PC-9 (cell line): ENCODE results near the gene JAG1.

Experiments
- CTCF ChIP-seq: fragments of 200-600 bp; sonication (generic); conservative IDR thresholded peaks from 2 replicates; pipeline ENCODE4 v1.6.1; 2017; ENCODE audit warnings: mixed run types, antibody characterized with exemption, mild to moderate bottlenecking, moderate library complexity
- EZH2 ChIP-seq: fragments of 200-600 bp; sonication (generic); IDR thresholded peaks from 2 replicates; pipeline ENCODE4 v1.8.0; 2017; ENCODE audit warnings: antibody characterized with exemption, low read depth

DNA sequence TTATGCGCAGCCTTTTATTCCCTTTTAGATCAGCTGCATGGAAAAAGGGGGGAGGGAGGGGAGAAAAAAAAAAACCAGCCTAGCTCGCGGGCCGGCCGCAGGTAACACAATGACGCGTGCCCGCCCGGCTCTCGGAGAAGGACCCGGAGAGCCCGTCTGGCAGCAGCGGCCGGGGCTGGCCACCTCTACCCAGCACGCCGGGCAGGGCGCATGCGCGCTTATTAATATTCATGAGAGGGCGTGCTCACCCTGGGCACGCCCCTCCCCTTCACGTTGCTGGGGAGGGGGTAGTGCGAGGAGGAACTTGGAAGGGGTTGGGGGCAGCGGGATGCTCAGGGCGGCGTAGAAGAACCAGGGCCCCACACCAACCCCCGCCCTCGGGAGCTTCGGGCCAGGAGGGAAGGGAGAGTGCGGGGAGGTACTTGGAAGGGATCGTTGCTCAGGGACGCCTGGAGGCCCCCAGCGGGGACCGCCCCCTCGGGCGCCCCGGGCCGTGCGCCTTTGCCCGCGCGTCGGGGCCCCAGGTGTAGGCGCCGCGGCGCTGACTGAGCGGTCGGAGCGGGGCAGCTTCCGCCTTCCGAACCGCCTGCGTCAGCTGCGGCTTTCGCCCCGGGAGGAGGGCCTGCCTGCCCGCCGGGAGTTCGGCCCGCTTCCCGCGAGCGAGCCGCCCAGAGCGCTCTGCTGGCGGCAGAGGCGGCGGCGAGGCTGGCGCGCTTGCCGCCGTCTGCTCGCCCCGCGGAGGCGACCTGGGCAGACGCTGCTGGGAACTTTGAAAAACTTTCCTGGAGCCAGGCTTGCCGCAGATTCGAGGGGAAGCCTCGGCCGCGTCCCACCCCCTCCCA lies at the start of gene JAG1:
- TF ChIP-seq CTCF (no peak), EZH2 (no peak)
